Activated T-helper 2 cell treated with anti-CD3 and anti-CD28 coated beads, Interferon-gamma antibody, Interleukin-2, Interleukin-4, amounts not matched to agents 10 μg/mL and 5 μg/mL and 100 μg/mL, durations not matched to agents 14 hours and 24 hours and 36 hours (primary cell): ENCODE data around the gene HIVEP3. TPM values are rescaled to one million over a fixed set of nuclear protein-coding genes. Genes with fewer than 3 reads are reported as not detected.
A peak's percentile ranks its signal among the peaks of the same experiment; 100 is the strongest.

Experiments used
- DNase-seq: peaks from one replicate; pipeline ENCODE4 v3.0.0; 2021; ENCODE audit warnings: low spot score
- H3K27ac Mint-ChIP-seq: one replicate; pipeline ENCODE4 v1.8.0; 2021; ENCODE audit warnings: mixed read lengths
- H3K27me3 Mint-ChIP-seq: one replicate; pipeline ENCODE4 v1.8.0; 2021; ENCODE audit warnings: low read depth, mixed read lengths
- H3K36me3 Mint-ChIP-seq: one replicate; pipeline ENCODE4 v1.8.0; 2021; ENCODE audit warnings: low read depth, mixed read lengths
- H3K4me1 Mint-ChIP-seq: one replicate; pipeline ENCODE4 v1.8.0; 2021; ENCODE audit warnings: low read depth, mixed read lengths
- H3K4me3 Mint-ChIP-seq: one replicate; pipeline ENCODE4 v1.8.0; 2021; ENCODE audit warnings: low read depth, mild to moderate bottlenecking, moderate library complexity, mixed read lengths
- H3K9me3 Mint-ChIP-seq: one replicate; pipeline ENCODE4 v1.8.0; 2021; ENCODE audit warnings: mixed read lengths
- intact Hi-C: fragments of 100-400 bp; cut with micrococcal nuclease; formaldehyde crosslinking; loops from one replicate; pipeline ENCODE4 v1.15.1; 2023
- total RNA-seq: library from RNA; stranded (reverse); gene quantifications from 2 replicates; pipeline ENCODE4 v1.2.3, GENCODE V29; 2022

HIVEP3 gene
- total RNA-seq, 1 donor from 2014 or later, result 33.7 TPM

GRCh38 chr1:41487126-41488039 lies 431.3 kb downstream of the HIVEP3 start:
- no peaks in the 10 kb centered on the region for H3K9me3 Mint-ChIP-seq
- no peak for DNase-seq
- no peak overlapping the region for H3K4me3 Mint-ChIP-seq
- H3K27me3 Mint-ChIP-seq, result peaks cover 7% of the 10 kb centered on the region
- intact Hi-C loops, result no loop called here
- H3K4me1 Mint-ChIP-seq, result peaks cover 12% of the 10 kb centered on the region
- no peak overlapping the region for H3K27ac Mint-ChIP-seq
- H3K36me3 Mint-ChIP-seq, result no peaks in the 10 kb centered on the region

GRCh38 chr1:41486371-41487125 lies 432.2 kb downstream of the HIVEP3 start:
- DNase-seq, result no peak
- Mint-ChIP-seq H3K27me3 (peaks cover 7% of the 10 kb centered on the region), H3K36me3 (no peaks in the 10 kb centered on the region), H3K9me3 (no peaks in the 10 kb centered on the region), H3K27ac (peak overlapping the region; percentile 1), H3K4me3 (no peak overlapping the region), H3K4me1 (peaks cover 14% of the 10 kb centered on the region)
- intact Hi-C loops, result no loop called here

GRCh38 chr1:41486053-41486370 lies 432.7 kb downstream of the HIVEP3 start:
- Mint-ChIP-seq H3K4me3 (no peak overlapping the region), H3K27ac (no peak overlapping the region), H3K27me3 (peaks cover 7% of the 10 kb centered on the region), H3K36me3 (no peaks in the 10 kb centered on the region), H3K9me3 (no peaks in the 10 kb centered on the region), H3K4me1 (peaks cover 14% of the 10 kb centered on the region)
- no peak for DNase-seq
- intact Hi-C loops, result no loop called here

- Mint-ChIP-seq H3K27ac (no peak overlapping the region), H3K9me3 (no peaks in the 10 kb centered on the region), H3K4me1 (peaks cover 14% of the 10 kb centered on the region), H3K36me3 (no peaks in the 10 kb centered on the region), H3K27me3 (peaks cover 7% of the 10 kb centered on the region), H3K4me3 (no peak overlapping the region)
- intact Hi-C loops, result no loop called here
- DNase-seq, result no peak
These were observed 433.1 kb downstream of the HIVEP3 start for GRCh38 chr1:41485605-41486004.

GRCh38 chr1:41484402-41485241 lies 434.1 kb downstream of the HIVEP3 start, which contains the start of gene EDN2:
TSS of gene EDN2 (minus strand) at chr1:41484683. CDS start at chr1:41484601, 82 bp downstream.
- H3K27ac Mint-ChIP-seq, result no peak within 1 kb of the TSS
- H3K9me3 Mint-ChIP-seq, result no peaks in the 10 kb centered on the region
- H3K4me1 Mint-ChIP-seq, result peaks cover 14% of the 10 kb centered on the region
- intact Hi-C loops, result no loop called here
- no peaks in the 10 kb centered on the region for H3K36me3 Mint-ChIP-seq
- H3K4me3 Mint-ChIP-seq, result no peak within 1 kb of the TSS
- peaks cover 7% of the 10 kb centered on the region for H3K27me3 Mint-ChIP-seq
- no peak for DNase-seq

GRCh38 chr1:41483960-41484401 lies 434.7 kb downstream of the HIVEP3 start:
- Mint-ChIP-seq H3K9me3 (no peaks in the 10 kb centered on the region), H3K27ac (no peak overlapping the region), H3K4me3 (no peak overlapping the region), H3K4me1 (peaks cover 14% of the 10 kb centered on the region), H3K27me3 (peaks cover 7% of the 10 kb centered on the region), H3K36me3 (no peaks in the 10 kb centered on the region)
- no peak for DNase-seq
- intact Hi-C loops, result no loop called here

GRCh38 chr1:41483001-41483850 lies 435.5 kb downstream of the HIVEP3 start:
- no peak overlapping the region for H3K27ac Mint-ChIP-seq
- no peak overlapping the region for H3K4me3 Mint-ChIP-seq
- intact Hi-C loops, result no loop called here
- H3K27me3 Mint-ChIP-seq, result peaks cover 7% of the 10 kb centered on the region
- peaks cover 14% of the 10 kb centered on the region for H3K4me1 Mint-ChIP-seq
- no peaks in the 10 kb centered on the region for H3K9me3 Mint-ChIP-seq
- DNase-seq, result no peak
- no peaks in the 10 kb centered on the region for H3K36me3 Mint-ChIP-seq

GRCh38 chr1:41482001-41482765 lies 436.5 kb downstream of the HIVEP3 start:
- H3K4me3 Mint-ChIP-seq, result no peak overlapping the region
- intact Hi-C loops, result no loop called here
- no peaks in the 10 kb centered on the region for H3K9me3 Mint-ChIP-seq
- peaks cover 7% of the 10 kb centered on the region for H3K27me3 Mint-ChIP-seq
- no peak overlapping the region for H3K27ac Mint-ChIP-seq
- DNase-seq, result no peak
- H3K36me3 Mint-ChIP-seq, result no peaks in the 10 kb centered on the region
- H3K4me1 Mint-ChIP-seq, result peaks cover 9% of the 10 kb centered on the region

- DNase-seq, result no peak
- Mint-ChIP-seq H3K27me3 (peaks cover 2% of the 10 kb centered on the region), H3K27ac (no peak overlapping the region), H3K36me3 (no peaks in the 10 kb centered on the region), H3K9me3 (no peaks in the 10 kb centered on the region), H3K4me3 (no peak overlapping the region), H3K4me1 (peaks cover 4% of the 10 kb centered on the region)
- intact Hi-C loops, result no loop called here
These were observed 437.5 kb downstream of the HIVEP3 start for GRCh38 chr1:41481109-41481775.

GRCh38 chr1:41480204-41481108 lies 438.3 kb downstream of the HIVEP3 start:
- Mint-ChIP-seq H3K4me3 (no peak overlapping the region), H3K4me1 (peaks cover 2% of the 10 kb centered on the region), H3K36me3 (no peaks in the 10 kb centered on the region), H3K9me3 (no peaks in the 10 kb centered on the region), H3K27me3 (no peaks in the 10 kb centered on the region), H3K27ac (no peak overlapping the region)
- no peak for DNase-seq
- intact Hi-C loops, result no loop called here
